T47D (cell line): ENCODE data around the gene WNT10A.
A peak's percentile ranks its signal among the peaks of the same experiment; 100 is the strongest.

Experiments
- DNase-seq, 2 experiments: peaks; one replicate each; pipeline versions ENCODE4 v3.0.0 to v3.0.0-alpha.2; 2011 to 2012; ENCODE audit warnings: low read depth in 1 of 2, low spot score in 1 of 2
- JUND ChIP-seq: IDR thresholded peaks from 2 replicates; pipeline ENCODE4 v1.6.1; 2012; ENCODE audit warnings: low read depth
- in situ Hi-C: cut with HindIII; loops from 2 replicates; pipeline ENCODE4 v1.10.0; 2016; ENCODE audit warnings: low sequenced_read_pairs, low pct_unique_long_range_greater_than_20kb

Gene WNT10A

DNA sequence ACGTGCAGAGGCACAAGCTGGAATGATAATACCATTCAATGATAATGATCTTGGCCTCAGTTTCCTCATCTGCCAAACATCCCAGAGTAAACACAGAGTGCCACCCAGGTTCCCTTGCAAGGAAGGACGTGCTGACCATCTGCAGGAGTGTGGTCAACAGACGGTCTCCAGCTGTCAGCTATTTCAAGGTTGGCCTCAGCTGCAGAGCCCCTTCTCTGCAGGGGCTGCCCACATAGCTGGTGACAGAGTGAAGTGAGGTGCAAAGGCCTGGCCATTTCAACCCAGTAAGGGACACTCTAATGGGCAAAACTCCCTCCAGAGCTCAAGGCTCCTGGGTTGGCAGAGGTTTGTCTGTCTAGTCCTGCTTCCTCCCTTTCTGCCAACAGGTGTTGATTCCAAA, 29.4 kb upstream of the WNT10A start:
- in situ Hi-C loops: no loop called here
- no peak for DNase-seq
- no peak for TF ChIP-seq JUND

DNA sequence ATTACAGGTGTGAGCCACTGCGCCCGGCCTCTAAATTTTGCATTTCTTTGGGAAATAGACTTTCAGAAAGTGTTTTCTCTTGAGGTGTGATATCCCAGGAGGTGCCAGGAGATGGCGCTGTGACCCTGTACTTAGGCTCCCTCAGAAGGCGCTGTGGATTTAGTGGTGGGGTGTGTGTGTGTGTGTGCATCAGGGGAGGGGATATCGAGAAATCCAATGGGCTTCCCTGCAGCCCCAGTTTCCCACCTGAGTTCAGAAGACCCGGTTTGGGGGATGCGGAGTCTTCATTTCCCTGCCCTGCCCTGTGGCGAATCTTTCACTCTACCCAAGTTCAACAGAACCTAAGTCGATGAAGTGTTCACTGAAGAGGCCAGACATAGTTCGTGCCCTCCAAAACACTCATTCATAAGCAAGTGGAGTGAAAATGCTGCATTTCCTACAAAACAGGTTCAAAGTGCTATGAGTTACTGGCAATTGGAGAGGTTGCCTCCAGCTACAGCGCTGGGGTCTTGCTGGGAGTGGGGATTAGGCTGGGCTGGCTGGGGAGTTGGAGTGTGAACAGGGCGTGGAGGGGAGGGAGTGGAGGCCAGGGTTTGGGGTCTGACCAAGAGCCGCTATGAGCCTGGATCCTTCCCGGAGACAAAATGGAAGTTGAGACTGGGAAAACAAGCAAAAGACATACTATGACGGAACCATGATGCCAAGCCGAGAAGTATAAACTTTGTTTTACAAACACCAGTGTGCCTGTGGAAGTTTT, 27.6 kb upstream of the WNT10A start:
- DNase-seq: peak in 1 of 2 experiments; percentile 59
- TF ChIP-seq JUND: no peak
- in situ Hi-C loops: no loop called here

DNA sequence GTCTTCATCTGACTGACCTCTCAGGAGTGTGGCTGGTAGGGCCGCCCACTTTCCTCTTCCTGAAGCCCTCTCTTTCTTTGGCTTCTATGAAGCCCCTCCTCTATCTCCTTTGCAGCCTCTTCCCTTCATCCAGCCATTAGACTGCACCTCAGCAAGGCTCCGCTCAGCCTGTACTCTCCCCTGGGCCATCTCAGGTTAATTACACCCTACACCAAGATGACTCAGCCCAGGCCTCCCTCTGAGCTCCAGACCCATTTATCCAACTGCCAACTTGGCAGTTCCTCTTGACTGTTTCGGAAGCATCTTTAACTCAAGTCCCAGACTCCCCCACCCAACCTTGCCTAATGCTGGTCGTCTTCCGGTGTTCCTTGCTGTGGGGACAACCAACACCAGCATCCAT, 26.9 kb upstream of the WNT10A start:
- DNase-seq: no peak
- in situ Hi-C loops: no loop called here
- no peak for TF ChIP-seq JUND

DNA sequence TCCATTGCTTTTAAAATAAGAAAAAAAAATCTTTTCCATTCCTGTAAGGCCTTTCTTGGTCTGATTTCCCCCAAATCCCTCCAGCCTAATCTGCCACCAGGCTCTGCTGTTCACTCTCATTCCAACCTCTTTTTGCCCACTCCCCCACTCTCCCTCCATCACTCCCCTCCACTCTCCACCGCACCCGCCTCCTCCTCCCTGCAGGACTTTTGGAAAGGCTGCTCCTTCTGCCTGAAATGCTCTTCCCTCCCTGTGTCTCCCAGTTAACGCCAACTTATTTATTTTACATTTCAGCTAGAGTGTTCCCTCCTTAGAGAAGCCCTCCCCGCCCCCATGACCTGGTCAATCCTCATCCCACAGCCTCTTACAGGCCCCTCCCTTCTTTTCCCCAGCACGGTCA, 25.8 kb upstream of the WNT10A start:
- in situ Hi-C loops: no loop called here
- TF ChIP-seq JUND: no peak
- DNase-seq: no peak

DNA sequence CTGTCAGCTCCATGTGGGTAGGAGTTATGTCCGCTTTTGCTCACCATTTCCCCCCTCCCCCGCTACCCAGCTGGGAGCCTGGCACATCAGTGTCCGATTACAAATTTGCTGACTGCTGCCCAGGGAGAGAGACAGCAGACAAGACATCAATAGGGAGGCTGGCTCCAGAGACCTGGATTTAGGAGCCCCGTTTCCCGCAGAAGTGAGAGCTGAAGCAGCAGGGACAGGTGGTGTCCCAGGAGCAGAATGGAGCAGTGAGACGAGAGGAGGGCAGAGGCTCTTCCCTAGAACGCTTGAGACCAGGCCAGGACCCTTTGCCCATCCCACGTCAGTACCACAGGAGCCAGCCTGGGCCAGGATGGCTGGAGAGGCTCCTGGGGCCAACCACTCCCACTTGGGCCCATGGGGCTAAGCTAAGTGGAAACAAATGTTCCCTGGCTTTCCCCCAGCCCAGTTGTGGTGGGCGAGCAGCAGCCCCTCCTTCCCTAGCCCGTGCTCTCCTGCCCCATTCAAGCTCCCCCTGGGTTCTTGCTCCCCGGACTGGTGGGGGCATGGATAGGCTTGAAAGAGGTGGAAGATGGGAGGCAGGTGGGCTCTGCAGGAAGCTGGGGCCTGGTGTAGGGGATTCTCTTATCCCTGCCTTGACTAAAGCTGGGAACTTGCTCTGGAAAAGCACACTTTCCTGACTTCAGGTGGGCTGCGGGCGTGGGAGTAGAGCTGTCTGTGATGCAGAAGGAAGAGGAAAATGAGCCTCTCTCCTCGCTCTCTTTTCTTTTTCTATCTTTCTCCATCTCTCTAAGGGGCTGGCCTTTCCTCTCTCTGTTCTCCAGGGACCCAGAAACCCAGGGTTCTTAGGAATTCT, 25.1 kb upstream of the WNT10A start:
- no peak for TF ChIP-seq JUND
- in situ Hi-C loops: no loop called here
- no peak for DNase-seq

DNA sequence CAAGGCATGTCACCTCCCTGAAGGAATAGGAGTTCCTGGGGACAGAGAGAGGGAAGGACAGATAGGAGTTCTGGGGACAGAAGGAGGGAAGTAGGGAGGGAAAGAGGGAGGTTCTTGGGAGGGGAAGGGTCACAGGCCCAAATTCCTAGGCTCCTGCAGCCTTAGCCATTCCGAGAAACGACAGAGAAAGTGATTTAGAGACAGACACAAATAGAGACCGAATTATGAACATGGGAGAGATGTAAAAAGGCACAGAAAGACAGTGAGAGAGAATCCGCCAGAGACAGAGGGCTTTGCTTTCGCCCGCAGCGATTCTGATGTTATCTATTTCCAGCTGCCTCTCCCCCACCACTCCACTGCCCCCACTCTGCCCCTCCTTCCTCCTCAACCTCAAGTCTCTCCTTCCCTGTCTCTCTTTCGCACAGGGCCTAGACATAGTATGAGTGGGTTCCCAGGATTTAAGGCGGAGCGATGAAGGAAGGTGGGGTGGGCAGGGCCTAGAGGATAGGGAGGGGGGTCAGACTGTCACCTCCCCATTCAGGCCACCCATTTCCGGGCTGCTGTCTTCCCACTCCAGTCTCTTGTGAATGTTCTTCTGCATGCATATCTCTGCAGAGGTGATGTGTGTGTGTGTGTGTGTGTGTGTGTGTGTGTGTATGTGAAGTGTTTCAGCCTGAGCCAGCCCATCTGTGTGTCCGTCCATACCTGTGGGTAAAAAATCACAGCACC, 24.3 kb upstream of the WNT10A start:
- TF ChIP-seq JUND: no peak
- in situ Hi-C loops: no loop called here
- no peak for DNase-seq

DNA sequence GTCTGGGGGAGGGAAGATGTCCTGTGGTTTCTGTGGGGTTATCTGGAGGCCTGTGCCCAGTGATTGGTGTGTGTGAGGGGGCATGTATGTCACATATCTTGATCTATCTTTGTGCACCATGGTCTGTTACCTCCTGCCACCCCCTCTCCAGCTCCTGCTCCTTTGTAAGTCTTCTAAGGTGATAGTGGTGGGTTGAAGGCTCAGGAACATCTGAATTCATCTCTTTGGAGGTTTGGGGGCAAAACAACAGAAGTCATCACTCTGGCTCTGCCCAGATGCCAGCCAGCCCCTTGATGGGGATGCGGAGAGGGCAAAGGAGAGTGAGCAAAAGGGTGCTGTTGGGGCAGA, 23.8 kb upstream of the WNT10A start:
- in situ Hi-C loops: no loop called here
- TF ChIP-seq JUND: no peak
- DNase-seq: no peak

DNA sequence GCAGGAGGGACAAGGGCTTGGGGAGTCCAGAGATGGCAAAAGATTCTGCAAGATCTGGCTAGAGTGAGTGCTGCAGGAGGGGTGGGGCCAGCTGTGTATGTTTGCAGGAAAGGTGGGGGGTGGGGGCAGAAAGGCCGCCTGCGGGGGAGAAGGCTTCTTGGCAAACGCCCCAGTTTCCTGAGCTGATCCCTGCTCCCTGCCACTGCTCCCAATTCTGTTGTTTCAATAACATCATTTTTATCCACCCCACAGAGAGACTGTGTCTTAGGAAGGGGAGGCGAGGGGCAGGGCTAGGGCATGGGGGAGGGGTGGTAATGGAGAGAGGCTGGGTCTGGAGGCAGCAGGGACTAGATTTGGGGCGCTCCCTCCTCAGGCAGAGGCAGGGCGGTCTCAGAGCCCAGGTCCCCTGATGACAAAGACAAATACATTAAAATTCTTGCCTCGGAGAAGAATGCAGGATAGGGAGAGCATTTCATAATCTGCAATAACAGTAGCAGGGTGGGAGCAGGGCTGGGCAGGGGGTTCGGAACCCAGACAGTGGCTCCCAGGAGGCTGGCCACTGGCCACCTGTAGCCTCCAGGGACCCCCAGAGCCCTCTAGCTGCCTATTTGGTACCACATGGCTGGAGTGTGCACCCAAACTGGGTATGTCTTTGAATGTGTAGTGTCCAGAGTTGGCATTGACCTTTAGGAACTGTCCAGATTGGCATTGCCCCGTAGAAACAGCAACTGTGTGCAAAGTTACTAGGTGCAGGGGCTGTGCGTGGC, 23.1 kb upstream of the WNT10A start:
- no peak for DNase-seq
- in situ Hi-C loops: no loop called here

DNA sequence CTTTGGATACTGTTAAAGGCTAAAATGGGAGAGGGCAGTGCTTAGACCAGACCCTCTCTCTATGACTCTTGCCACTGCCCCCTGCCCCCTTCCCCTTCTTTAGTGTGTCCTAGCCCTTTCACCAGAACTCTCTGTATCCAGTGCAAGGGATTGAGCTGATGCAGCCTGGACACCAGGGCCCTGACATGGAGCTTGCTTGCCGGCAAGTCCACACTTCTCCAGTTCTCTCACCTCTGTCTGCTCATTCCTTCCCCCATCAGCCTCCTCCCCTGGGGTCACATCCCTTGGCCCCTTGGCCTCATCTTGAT, 22.6 kb upstream of the WNT10A start:
- TF ChIP-seq JUND: no peak
- in situ Hi-C loops: no loop called here
- DNase-seq: no peak

More for the DNA sequence above, 23.1 kb upstream of the WNT10A start:
- TF ChIP-seq JUND: no peak

DNA sequence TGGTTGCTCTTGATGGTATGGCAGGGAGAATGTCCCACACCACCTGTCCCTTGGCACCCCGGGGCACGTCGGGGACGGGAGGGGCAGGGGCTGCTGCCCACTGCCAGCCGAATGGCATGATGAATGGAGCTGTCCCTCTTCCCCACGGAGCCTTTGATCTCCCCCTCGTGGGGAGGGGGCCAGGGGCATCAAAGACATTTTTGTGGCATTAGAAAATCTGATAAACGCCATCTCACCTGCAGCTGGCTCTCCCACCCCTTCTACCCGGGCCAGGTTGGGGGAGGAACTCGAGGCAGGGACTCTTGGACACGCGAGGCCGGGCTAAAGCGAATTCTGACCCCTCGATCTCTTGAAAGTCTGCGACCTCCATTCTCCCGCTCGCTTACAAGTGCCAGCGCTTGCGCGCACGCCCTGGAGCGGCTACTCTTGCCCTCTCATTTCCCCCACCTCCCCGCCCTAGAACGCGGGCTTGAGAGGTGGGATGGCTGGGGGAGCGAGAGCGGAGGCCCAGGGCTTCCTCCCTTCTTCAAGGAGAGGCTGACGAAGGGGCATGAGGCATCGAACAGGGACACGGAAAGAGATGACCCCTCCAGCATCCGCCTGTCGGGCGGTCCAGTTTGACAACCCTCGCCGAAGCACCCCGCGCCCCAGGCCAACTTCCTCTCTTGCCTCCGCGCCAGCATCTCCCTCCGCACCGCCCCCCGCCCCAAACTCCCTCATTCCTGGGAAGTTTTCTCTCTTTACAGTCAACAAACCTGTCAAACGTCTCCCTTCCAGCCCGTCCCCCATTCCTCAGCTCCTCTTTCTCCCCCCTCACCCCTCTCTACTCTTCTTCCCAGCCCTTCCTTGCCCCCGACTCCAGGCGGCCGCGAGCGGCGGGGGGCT, 21.7 kb upstream of the WNT10A start:
- in situ Hi-C loops: no loop called here
- TF ChIP-seq JUND: no peak
- DNase-seq: no peak

DNA sequence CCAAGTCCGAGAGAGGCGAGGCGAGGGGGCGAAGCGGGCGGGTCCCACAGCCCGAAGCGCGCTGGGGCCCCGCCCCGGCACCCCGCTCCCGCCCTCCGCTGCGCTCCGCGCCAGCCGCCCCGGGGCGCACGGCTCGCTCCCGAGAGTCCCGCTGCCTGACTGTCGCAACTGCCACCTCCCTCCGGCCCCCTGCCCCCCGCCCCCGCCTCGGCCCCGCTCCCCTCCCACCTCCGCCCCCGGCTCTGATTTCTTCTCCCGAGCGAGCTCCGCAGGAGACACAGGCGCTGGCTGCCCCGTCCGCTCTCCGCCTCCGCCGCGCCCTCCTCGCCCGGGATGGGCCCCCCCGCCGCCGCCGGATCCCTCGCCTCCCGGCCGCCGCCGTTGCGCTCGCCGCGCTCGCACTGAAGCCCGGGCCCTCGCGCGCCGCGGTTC, 21.1 kb upstream of the WNT10A start, which contains the start of gene WNT6:
WNT6 (plus strand) TSS at position 250 of the 432 bp plus-strand sequence. CDS start 233 bp downstream, outside the sequence.
- in situ Hi-C loops: no loop called here
- DNase-seq: no peak
- TF ChIP-seq JUND: no peak
